Hindlimb muscle (tissue), 1 donor: Measurements from ENCODE around the gene ZDHHC19. TPM values are rescaled to one million over a fixed set of nuclear protein-coding genes. Genes with fewer than 3 reads are reported as not detected.
"Not testable (repeated sequence)": the region's sequence is repeated elsewhere in the genome, so short reads cannot be mapped to it uniquely, and the experiment has no call there.

Experiments
- DNase-seq: peaks from one replicate; pipeline ENCODE4 v3.0.0-alpha.2; 2013
- polyA plus RNA-seq: library from polyadenylated mRNA; unstranded; fragments of 120-200 nt; gene quantifications from one replicate; pipeline ENCODE4 v1.2.1, GENCODE V29; 2013; ENCODE audit not compliant: insufficient read length

ZDHHC19 gene
- polyA plus RNA-seq, 1 donor = 0.27 TPM

GRCh38 chr3:196175722-196176121, 35.5 kb downstream of the ZDHHC19 start:
- no peak for DNase-seq

- no peak for DNase-seq
Observed at GRCh38 chr3:196175116-196175625, 36.0 kb downstream of the ZDHHC19 start.

GRCh38 chr3:196174652-196175051, 36.5 kb downstream of the ZDHHC19 start:
- no peak for DNase-seq

- DNase-seq = not testable (repeated sequence)
Observed at GRCh38 chr3:196170296-196170695, 40.9 kb downstream of the ZDHHC19 start.

- DNase-seq = no peak
Observed at GRCh38 chr3:196169836-196170240, 41.4 kb downstream of the ZDHHC19 start.

GRCh38 chr3:196168808-196169391, 42.3 kb downstream of the ZDHHC19 start:
- no peak for DNase-seq

GRCh38 chr3:196166741-196167140, 44.5 kb downstream of the ZDHHC19 start:
- no peak for DNase-seq

GRCh38 chr3:196165850-196166249, 45.4 kb downstream of the ZDHHC19 start:
- DNase-seq = no peak

GRCh38 chr3:196165006-196165575, 46.1 kb downstream of the ZDHHC19 start:
- not testable (repeated sequence) for DNase-seq

- DNase-seq = no peak
Observed at GRCh38 chr3:196164576-196164975, 46.6 kb downstream of the ZDHHC19 start.

GRCh38 chr3:196163666-196164493, 47.3 kb downstream of the ZDHHC19 start:
- no peak for DNase-seq

- DNase-seq = no peak
Observed at GRCh38 chr3:196163212-196163611, 48.0 kb downstream of the ZDHHC19 start.

GRCh38 chr3:196162679-196163078, 48.5 kb downstream of the ZDHHC19 start:
- DNase-seq = no peak

- DNase-seq = no peak
Observed at GRCh38 chr3:196159952-196160804, 51.0 kb downstream of the ZDHHC19 start.

- DNase-seq = no peak
Observed at GRCh38 chr3:196159526-196159925, 51.7 kb downstream of the ZDHHC19 start.

- DNase-seq = no peak
Observed at GRCh38 chr3:196156160-196156559, 55.0 kb downstream of the ZDHHC19 start.

- no peak for DNase-seq
Observed at GRCh38 chr3:196150481-196150880, 60.7 kb downstream of the ZDHHC19 start.

GRCh38 chr3:196149831-196150301, 61.3 kb downstream of the ZDHHC19 start:
- DNase-seq = no peak

- DNase-seq = no peak
Observed at GRCh38 chr3:196149375-196149774, 61.8 kb downstream of the ZDHHC19 start.
